Panc1 (cell line): ENCODE data around the gene WDR74. TPM values are rescaled to one million over a fixed set of nuclear protein-coding genes. Genes with fewer than 3 reads are reported as not detected.

Experiments used
- ATAC-seq: fragments of 200-7000 bp; cut with Tn5 transposase; 2 replicates; pipeline ENCODE4 v1.9.1; 2020; ENCODE audit warnings: mild to moderate bottlenecking, moderate library complexity
- BruUV-seq: library from RNA; stranded (reverse); fragments of 400-500 nt; replicated peaks from 2 replicates; lab custom pipeline; 2021; lab: Mats Ljungman, UMichigan
- CTCF ChIA-PET: fragments of 300-600 bp; sonication (Branson Sonifier 250); formaldehyde crosslinking; loops from one replicate; lab custom pipeline; 2022; ENCODE audit warnings: antibody characterized with exemption; lab: Charles Lee
- POLR2A ChIA-PET: fragments of 300-600 bp; sonication (Branson Sonifier 250); formaldehyde crosslinking; loops from one replicate; lab custom pipeline; 2022; ENCODE audit warnings: antibody characterized with exemption; lab: Charles Lee
- DNase-seq: peaks from one replicate; pipeline ENCODE4 v3.0.0-alpha.2; 2010; ENCODE audit warnings: low read depth, low spot score
- H3K27ac ChIP-seq: 2 replicates; pipeline ENCODE4 v1.5.1; 2011; ENCODE audit warnings: mild to moderate bottlenecking, low read length, inconsistent platforms
- H3K27me3 ChIP-seq: fragments of 200-500 bp; sonication (Bioruptor generic); 2 replicates; pipeline ENCODE4 v1.6.0; 2014; ENCODE audit warnings: low read length, inconsistent platforms; ENCODE audit not compliant: control insufficient read depth, insufficient read depth
- H3K36me3 ChIP-seq: fragments of 200-500 bp; sonication (Bioruptor generic); 2 replicates; pipeline ENCODE4 v1.5.1; 2014; ENCODE audit warnings: inconsistent platforms, mild to moderate bottlenecking, low read length, moderate library complexity; ENCODE audit not compliant: control insufficient read depth, insufficient read depth
- H3K4me1 ChIP-seq: 2 replicates; pipeline ENCODE4 v1.5.1; 2011; ENCODE audit warnings: inconsistent platforms, mild to moderate bottlenecking, low read length, moderate library complexity; ENCODE audit not compliant: control insufficient read depth, insufficient read depth
- H3K4me3 ChIP-seq, 2 experiments: 2 replicates each; pipeline ENCODE4 v1.5.1; 2011 to 2012; ENCODE audit warnings: low read depth in 2 of 2, low read length in 2 of 2, mild to moderate bottlenecking in 2 of 2, inconsistent platforms in 1 of 2, moderate library complexity in 1 of 2
- H3K9me3 ChIP-seq: fragments of 200-500 bp; sonication (Bioruptor generic); 2 replicates; pipeline ENCODE4 v1.5.1; 2014; ENCODE audit warnings: low read depth, mild to moderate bottlenecking, inconsistent platforms, low read length, moderate library complexity; ENCODE audit not compliant: control insufficient read depth, insufficient read depth
- POLR2AphosphoS5 ChIP-seq: IDR thresholded peaks from 2 replicates; pipeline ENCODE4 v1.6.1; 2012; ENCODE audit warnings: mild to moderate bottlenecking, low read depth, low read length, moderate library complexity
- SIN3A ChIP-seq: IDR thresholded peaks from 2 replicates; pipeline ENCODE4 v1.6.1; 2012; ENCODE audit warnings: low read depth, mild to moderate bottlenecking, low read length, moderate library complexity, borderline replicate concordance; ENCODE audit not compliant: insufficient read depth
- TCF7L2 ChIP-seq: IDR thresholded peaks from 2 replicates; pipeline ENCODE4 v1.6.1; 2011; ENCODE audit warnings: mild to moderate bottlenecking, low read depth, low read length, inconsistent platforms
- in situ Hi-C: cut with HindIII; loops from 2 replicates; pipeline ENCODE4 v1.10.0; 2016; ENCODE audit warnings: low sequenced_read_pairs, low pct_unique_long_range_greater_than_20kb
- intact Hi-C: fragments of 100-400 bp; cut with micrococcal nuclease; formaldehyde crosslinking; loops from one replicate; pipeline ENCODE4 v1.10.0; 2022; ENCODE audit not compliant: unreplicated experiment
- total RNA-seq: library from RNA; stranded (reverse); gene quantifications from one replicate; pipeline ENCODE4 v1.2.1, GENCODE V29; 2021; ENCODE audit not compliant: unreplicated experiment
- TF ChIP-seq, protein P1 (sequence below), 2 experiments: IDR thresholded peaks; 2 replicates each; pipeline ENCODE4 v1.6.1; 2011 to 2012; ENCODE audit warnings: low read depth in 2 of 2, control low read depth in 1 of 2, low read length in 1 of 2, mild to moderate bottlenecking in 1 of 2, moderate library complexity in 1 of 2; ENCODE audit not compliant: insufficient read depth in 1 of 2
- TF ChIP-seq, protein P2 (sequence below): fragments of 450-650 bp; IDR thresholded peaks from 2 replicates; pipeline ENCODE4 v1.5.1; 2017; ENCODE audit warnings: mild to moderate bottlenecking

WDR74 gene
- total RNA-seq, 1 experiment from 2014 or later = 62.9 TPM

- ChIA-PET CTCF (no interaction called here), POLR2A (no interaction called here)
- Histone ChIP-seq H3K36me3 (no peaks in the 10 kb centered on the region), H3K27ac (no peak overlapping the region), H3K27me3 (no peaks in the 10 kb centered on the region), H3K9me3 (no peaks in the 10 kb centered on the region), H3K4me1 (peaks cover 8% of the 10 kb centered on the region), H3K4me3 (no peak overlapping the region)
- DNase-seq (no peak), ATAC-seq (no peak)
- TF ChIP-seq, protein P1, sequence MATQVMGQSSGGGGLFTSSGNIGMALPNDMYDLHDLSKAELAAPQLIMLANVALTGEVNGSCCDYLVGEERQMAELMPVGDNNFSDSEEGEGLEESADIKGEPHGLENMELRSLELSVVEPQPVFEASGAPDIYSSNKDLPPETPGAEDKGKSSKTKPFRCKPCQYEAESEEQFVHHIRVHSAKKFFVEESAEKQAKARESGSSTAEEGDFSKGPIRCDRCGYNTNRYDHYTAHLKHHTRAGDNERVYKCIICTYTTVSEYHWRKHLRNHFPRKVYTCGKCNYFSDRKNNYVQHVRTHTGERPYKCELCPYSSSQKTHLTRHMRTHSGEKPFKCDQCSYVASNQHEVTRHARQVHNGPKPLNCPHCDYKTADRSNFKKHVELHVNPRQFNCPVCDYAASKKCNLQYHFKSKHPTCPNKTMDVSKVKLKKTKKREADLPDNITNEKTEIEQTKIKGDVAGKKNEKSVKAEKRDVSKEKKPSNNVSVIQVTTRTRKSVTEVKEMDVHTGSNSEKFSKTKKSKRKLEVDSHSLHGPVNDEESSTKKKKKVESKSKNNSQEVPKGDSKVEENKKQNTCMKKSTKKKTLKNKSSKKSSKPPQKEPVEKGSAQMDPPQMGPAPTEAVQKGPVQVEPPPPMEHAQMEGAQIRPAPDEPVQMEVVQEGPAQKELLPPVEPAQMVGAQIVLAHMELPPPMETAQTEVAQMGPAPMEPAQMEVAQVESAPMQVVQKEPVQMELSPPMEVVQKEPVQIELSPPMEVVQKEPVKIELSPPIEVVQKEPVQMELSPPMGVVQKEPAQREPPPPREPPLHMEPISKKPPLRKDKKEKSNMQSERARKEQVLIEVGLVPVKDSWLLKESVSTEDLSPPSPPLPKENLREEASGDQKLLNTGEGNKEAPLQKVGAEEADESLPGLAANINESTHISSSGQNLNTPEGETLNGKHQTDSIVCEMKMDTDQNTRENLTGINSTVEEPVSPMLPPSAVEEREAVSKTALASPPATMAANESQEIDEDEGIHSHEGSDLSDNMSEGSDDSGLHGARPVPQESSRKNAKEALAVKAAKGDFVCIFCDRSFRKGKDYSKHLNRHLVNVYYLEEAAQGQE (IDR thresholded peaks at IDR 0.05; ENCODE audit: insufficient read depth in 1 of 2, low read depth in 2 of 2, low read length in 1 of 2) = no peak
- no peak for TF ChIP-seq TCF7L2
- intact Hi-C loops (no loop called here), in situ Hi-C loops (no loop called here)
- BruUV-seq = no TSS peak
Measured at GRCh38 chr11:62846177-62846576, 6.8 kb upstream of the WDR74 start.

DNA sequence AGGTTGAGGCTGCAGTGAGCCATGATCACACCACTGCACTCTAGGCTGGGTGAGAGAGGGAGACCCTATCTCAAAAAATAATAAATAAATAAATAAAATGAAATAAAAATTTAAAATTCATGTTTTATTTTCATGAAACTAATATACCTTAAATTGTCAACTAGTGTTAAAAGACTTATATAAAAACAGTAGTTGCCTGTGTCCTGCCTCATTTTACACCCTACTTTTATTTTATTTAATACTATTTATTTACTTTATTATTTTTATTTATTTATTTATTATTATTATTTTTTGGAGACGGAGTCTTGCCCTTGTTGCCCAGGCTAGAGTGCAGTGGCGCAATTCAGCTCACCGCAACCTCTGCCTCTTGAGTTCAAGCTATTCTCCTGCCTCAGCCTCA is 4.8 kb upstream of the WDR74 start:
- in situ Hi-C loops = no loop called here

More for the DNA sequence above, 4.8 kb upstream of the WDR74 start:
- Histone ChIP-seq H3K4me3 (no peak overlapping the region), H3K27ac (no peak overlapping the region), H3K27me3 (no peaks in the 10 kb centered on the region), H3K36me3 (no peaks in the 10 kb centered on the region; the same call in 1 of the 2 replicates), H3K4me1 (peaks cover 8% of the 10 kb centered on the region), H3K9me3 (no peaks in the 10 kb centered on the region)
- BruUV-seq = no TSS peak
- intact Hi-C loops = no loop called here
- no peak for ATAC-seq
- no peak for DNase-seq
- TF ChIP-seq, protein P2, sequence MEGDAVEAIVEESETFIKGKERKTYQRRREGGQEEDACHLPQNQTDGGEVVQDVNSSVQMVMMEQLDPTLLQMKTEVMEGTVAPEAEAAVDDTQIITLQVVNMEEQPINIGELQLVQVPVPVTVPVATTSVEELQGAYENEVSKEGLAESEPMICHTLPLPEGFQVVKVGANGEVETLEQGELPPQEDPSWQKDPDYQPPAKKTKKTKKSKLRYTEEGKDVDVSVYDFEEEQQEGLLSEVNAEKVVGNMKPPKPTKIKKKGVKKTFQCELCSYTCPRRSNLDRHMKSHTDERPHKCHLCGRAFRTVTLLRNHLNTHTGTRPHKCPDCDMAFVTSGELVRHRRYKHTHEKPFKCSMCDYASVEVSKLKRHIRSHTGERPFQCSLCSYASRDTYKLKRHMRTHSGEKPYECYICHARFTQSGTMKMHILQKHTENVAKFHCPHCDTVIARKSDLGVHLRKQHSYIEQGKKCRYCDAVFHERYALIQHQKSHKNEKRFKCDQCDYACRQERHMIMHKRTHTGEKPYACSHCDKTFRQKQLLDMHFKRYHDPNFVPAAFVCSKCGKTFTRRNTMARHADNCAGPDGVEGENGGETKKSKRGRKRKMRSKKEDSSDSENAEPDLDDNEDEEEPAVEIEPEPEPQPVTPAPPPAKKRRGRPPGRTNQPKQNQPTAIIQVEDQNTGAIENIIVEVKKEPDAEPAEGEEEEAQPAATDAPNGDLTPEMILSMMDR = no peak
- no peak for TF ChIP-seq TCF7L2
- TF ChIP-seq POLR2AphosphoS5 = no peak
- no peak for TF ChIP-seq SIN3A
- TF ChIP-seq, protein P1 (IDR thresholded peaks at IDR 0.05; ENCODE audit: insufficient read depth in 1 of 2, low read depth in 2 of 2, low read length in 1 of 2) = no peak
- POLR2A ChIA-PET = interaction anchor here (2.1 kb wide), 1 partner anchor 12 kb away, joined by 8 read pairs; no protein-coding TSS in a partner anchor
- CTCF ChIA-PET = no interaction called here
